Colonic mucosa (tissue), 4 donors: ENCODE data around the gene KLK11. TPM values are rescaled to one million over a fixed set of nuclear protein-coding genes. Genes with fewer than 3 reads are reported as not detected.

Source experiments
- DNase-seq: peaks from one replicate; pipeline ENCODE4 v3.0.0-alpha.2; 2020
- H3K27ac ChIP-seq: fragments of 200-600 bp; one replicate; pipeline ENCODE4 v1.8.0; 2021
- H3K27me3 ChIP-seq: fragments of 200-600 bp; one replicate; pipeline ENCODE4 v1.8.0; 2021
- H3K36me3 ChIP-seq: fragments of 200-600 bp; one replicate; pipeline ENCODE4 v1.8.0; 2021
- H3K4me1 ChIP-seq: fragments of 200-600 bp; one replicate; pipeline ENCODE4 v1.8.0; 2021; ENCODE audit warnings: mild to moderate bottlenecking
- H3K4me3 ChIP-seq: fragments of 200-600 bp; one replicate; pipeline ENCODE4 v1.8.0; 2021
- H3K9ac ChIP-seq, 2 donors: one replicate each; pipeline ENCODE4 v1.7.0; 2013; ENCODE audit warnings: control low read depth in 2 of 2, low read depth in 2 of 2, low read length in 2 of 2
- H3K9me3 ChIP-seq: fragments of 200-600 bp; one replicate; pipeline ENCODE4 v1.8.0; 2021
- intact Hi-C: fragments of 100-400 bp; cut with DNase I; formaldehyde crosslinking; loops from one replicate; pipeline ENCODE4 v1.14.1; 2022
- total RNA-seq, 2 donors: library from RNA; stranded (reverse); fragmentation: NEBNext Ultra II Directional in 1 of 2; extraction: Animal tissue kit (Norgen Biotek cat#: 25700) in 1 of 2; gene quantifications; one replicate each; pipeline ENCODE4 v1.2.1, GENCODE V29; 2021
- TF ChIP-seq, protein P1 (sequence below): fragments of 200-600 bp; IDR thresholded peaks from one replicate; pipeline ENCODE4 v1.8.0; 2022; ENCODE audit warnings: antibody characterized with exemption, mild to moderate bottlenecking
- donor health status: healthy.
- donor health status: DM: no; HTN: no; CAD: no.
- donor health status: DM: no; HTN: no; CAD: no.

Gene KLK11
- total RNA-seq, 2 donors from 2014 or later = 0.88 to 0.94 TPM

DNA sequence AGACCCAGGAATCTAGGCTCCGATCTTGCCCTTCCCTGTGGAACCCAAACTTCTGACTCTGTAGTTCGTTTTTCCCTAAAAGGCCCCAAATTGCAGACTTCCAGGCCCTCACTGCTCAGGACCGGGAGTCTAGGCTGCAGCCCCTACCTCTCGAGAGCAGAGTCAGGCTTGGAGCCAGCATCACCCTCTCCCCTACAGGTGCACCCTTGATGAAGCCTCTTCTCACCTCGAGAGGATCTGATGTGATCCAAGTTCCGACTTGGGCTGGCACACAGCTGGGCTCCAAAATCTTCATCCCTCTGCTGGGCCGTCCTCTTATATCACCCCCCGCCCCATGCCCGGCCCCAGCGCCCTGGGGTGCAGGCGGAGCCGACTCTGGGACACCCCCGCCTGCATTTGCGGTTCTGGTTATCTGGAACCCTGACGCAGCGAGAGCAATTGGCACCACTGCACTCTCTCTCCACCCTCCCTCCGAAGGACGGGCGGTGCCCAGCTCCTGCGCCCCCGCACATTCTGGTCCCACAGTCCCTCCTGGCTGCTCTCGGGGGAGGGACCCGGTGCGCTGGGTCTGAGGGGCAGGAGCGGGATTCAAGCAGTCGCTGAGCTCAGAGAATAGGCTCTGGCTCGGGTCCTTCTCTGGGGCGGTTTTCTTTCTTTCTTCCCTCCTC, 42.7 kb downstream of the KLK11 start, which contains the start of gene KLK7:
Gene KLK7 (minus strand): TSS at position 293 of the 668 bp plus-strand sequence. CDS start 1,518 bp downstream, outside the sequence.
- Histone ChIP-seq H3K9me3 (no peaks in the 10 kb centered on the region), H3K27ac (no peak within 1 kb of the TSS), H3K36me3 (no peaks in the 10 kb centered on the region), H3K4me3 (no peak within 1 kb of the TSS), H3K4me1 (no peaks in the 10 kb centered on the region), H3K27me3 (no peaks in the 10 kb centered on the region), H3K9ac (no peak within 1 kb of the TSS)
- intact Hi-C loops = no loop called here
- no peak for DNase-seq
- TF ChIP-seq, protein P1, sequence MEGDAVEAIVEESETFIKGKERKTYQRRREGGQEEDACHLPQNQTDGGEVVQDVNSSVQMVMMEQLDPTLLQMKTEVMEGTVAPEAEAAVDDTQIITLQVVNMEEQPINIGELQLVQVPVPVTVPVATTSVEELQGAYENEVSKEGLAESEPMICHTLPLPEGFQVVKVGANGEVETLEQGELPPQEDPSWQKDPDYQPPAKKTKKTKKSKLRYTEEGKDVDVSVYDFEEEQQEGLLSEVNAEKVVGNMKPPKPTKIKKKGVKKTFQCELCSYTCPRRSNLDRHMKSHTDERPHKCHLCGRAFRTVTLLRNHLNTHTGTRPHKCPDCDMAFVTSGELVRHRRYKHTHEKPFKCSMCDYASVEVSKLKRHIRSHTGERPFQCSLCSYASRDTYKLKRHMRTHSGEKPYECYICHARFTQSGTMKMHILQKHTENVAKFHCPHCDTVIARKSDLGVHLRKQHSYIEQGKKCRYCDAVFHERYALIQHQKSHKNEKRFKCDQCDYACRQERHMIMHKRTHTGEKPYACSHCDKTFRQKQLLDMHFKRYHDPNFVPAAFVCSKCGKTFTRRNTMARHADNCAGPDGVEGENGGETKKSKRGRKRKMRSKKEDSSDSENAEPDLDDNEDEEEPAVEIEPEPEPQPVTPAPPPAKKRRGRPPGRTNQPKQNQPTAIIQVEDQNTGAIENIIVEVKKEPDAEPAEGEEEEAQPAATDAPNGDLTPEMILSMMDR = no peak

DNA sequence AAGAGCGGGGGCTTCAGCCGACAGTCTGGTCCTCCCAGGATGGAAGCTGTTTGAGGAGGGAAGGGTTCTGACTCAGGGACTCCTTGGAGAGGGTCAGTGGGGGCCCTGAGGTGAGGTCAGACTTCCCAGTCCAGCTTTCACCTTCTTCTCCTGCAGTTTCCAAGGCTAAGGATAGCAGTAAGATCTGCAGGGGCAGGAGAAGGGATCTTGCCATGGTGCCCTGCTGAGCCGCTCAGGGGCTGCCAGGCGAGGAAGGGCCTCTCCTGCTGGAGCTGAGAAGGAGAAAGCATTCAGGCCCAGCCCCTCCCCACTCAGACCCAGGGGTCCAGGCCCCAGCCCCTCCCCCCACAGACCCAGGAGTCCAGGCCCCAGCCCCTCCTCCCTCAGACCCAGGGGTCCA, 44.2 kb downstream of the KLK11 start:
- Histone ChIP-seq H3K4me3 (no peak overlapping the region), H3K27ac (no peak overlapping the region), H3K36me3 (no peaks in the 10 kb centered on the region), H3K9me3 (no peaks in the 10 kb centered on the region), H3K27me3 (no peaks in the 10 kb centered on the region), H3K9ac (no peak overlapping the region), H3K4me1 (no peaks in the 10 kb centered on the region)
- TF ChIP-seq, protein P1 = no peak
- intact Hi-C loops = no loop called here
- no peak for DNase-seq

DNA sequence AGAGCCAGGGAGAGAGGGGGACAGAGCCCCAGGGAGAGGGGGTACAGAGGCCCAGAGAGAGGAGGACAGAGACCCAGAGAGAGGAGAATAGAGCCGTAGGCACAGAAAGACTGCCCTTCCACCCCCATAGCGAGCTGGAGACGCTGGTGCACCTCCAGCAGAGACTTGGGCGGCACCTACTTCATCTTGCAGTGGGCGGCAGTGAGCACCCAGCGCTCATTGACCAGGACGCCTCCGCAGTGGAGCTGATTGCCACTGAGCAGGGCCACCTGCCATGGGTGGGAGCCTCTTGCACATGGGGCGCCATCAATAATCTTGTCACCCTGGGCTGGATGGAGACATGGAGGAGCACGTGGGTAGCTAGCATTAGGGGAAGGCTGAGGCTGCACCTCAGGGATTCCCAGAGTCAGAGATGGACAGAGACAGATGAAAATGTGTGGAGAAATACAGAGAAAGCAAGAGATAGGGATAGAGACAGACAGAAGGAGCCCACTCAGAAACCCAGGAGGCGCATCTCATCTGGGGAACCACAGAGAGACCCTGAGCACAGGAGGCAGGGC, 44.7 kb downstream of the KLK11 start:
- Histone ChIP-seq H3K9me3 (no peaks in the 10 kb centered on the region), H3K4me3 (no peak overlapping the region), H3K27me3 (no peaks in the 10 kb centered on the region), H3K27ac (no peak overlapping the region), H3K4me1 (no peaks in the 10 kb centered on the region), H3K9ac (no peak overlapping the region), H3K36me3 (no peaks in the 10 kb centered on the region)
- no peak for DNase-seq
- intact Hi-C loops = no loop called here
- TF ChIP-seq, protein P1 = no peak

DNA sequence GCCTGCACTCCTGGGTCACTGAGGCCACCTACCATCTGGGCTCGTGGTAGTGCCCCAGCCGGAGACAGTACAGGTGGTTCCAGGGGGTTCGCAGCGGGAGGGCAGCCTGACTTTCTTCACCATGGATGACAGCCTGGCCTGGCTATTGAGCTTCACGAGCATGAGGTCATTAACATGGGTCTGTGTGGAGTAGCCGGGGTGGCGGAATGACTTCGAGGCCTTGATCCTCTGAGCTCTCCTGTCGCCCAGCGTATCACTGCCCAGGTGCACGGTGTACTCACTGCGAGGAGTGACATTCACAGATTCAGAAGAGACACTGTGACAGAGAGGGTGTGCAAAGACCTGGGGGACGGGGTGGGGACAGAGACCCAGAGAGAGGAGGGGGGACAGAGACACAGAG, 46.2 kb downstream of the KLK11 start:
- DNase-seq = no peak
- TF ChIP-seq, protein P1 = no peak
- Histone ChIP-seq H3K27ac (no peak overlapping the region), H3K4me3 (no peak overlapping the region), H3K36me3 (no peaks in the 10 kb centered on the region), H3K27me3 (no peaks in the 10 kb centered on the region), H3K9me3 (no peaks in the 10 kb centered on the region), H3K9ac (no peak overlapping the region), H3K4me1 (no peaks in the 10 kb centered on the region)
- intact Hi-C loops = no loop called here

DNA sequence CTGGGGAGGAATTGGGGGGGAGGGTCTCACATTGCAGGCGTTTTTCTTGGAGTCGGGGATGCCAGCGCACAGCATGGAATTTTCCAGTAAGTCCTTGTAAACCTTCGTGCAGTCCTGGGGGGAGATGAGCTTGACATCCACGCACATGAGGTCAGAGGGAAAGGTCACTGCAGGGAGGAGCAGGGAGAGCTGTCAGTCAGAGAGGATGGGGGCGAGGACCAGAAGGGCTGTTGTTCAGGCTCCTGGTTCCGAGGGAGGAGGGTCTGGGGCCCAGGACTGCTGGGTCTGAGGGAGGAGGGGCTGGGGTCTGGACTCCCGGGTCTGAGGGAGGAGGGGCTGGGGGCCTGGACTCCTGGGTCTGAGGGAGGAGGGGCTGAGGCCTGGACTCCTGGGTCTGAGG, 46.7 kb downstream of the KLK11 start:
- TF ChIP-seq, protein P1 = no peak
- Histone ChIP-seq H3K4me3 (no peak overlapping the region), H3K36me3 (no peaks in the 10 kb centered on the region), H3K27ac (no peak overlapping the region), H3K4me1 (no peaks in the 10 kb centered on the region), H3K9ac (no peak overlapping the region), H3K9me3 (no peaks in the 10 kb centered on the region), H3K27me3 (no peaks in the 10 kb centered on the region)
- intact Hi-C loops = no loop called here
- DNase-seq = no peak
